ENCODE data around the gene SPRR5. TPM values are rescaled to one million over a fixed set of nuclear protein-coding genes. Genes with fewer than 3 reads are reported as not detected.

The SPRR5 gene
- total and polyA plus RNA-seq, 9 of the 15 experiments (the other 6 are each of a cell fraction or from before 2014, with no cell fraction given): not detected

DNA sequence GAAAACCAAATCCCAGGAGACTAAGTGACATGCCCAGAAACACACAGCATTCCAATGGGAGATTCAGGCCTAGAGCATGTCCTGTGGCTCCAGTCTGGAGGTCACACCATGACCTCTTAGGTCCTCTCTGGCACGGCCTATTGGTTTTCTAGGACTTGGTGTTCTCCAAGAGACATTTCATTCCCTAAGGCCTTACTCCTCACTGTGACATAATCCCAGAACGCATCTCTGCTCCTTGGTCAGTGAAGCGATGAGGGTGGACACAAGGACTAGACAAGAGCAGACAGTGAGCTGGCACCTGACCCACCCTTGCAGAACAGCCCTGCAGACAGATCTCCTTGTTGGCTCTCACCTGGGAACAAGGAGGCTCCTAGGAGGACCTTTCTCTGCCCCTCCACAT is 37.8 kb upstream of the SPRR5 start (continued):
- no peak for TF ChIP-seq ZNF274 (IDR thresholded peaks at IDR 0.05; ENCODE audit: borderline replicate concordance, low read depth, low read length)
- TF ChIP-seq, protein P1, sequence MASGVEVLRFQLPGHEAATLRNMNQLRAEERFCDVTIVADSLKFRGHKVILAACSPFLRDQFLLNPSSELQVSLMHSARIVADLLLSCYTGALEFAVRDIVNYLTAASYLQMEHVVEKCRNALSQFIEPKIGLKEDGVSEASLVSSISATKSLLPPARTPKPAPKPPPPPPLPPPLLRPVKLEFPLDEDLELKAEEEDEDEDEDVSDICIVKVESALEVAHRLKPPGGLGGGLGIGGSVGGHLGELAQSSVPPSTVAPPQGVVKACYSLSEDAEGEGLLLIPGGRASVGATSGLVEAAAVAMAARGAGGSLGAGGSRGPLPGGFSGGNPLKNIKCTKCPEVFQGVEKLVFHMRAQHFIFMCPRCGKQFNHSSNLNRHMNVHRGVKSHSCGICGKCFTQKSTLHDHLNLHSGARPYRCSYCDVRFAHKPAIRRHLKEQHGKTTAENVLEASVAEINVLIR (CRISPR knock-in tag; IDR thresholded peaks at IDR 0.05): no peak
- no peak for TF ChIP-seq PHB (CRISPR knock-in tag; IDR thresholded peaks at IDR 0.05)
- no peak for TF ChIP-seq ZKSCAN8 (CRISPR knock-in tag; IDR thresholded peaks at IDR 0.05)
- no peak for TF ChIP-seq ZEB2 (IDR thresholded peaks at IDR 0.05)
- no peak for TF ChIP-seq THRAP3 (IDR thresholded peaks at IDR 0.05; ENCODE audit: borderline replicate concordance)
- TF ChIP-seq NR4A1 (CRISPR knock-in tag; IDR thresholded peaks at IDR 0.05): no peak
- TF ChIP-seq NR4A1 (tag; IDR thresholded peaks at IDR 0.05): no peak
- TF ChIP-seq RBBP5 (IDR thresholded peaks at IDR 0.05; ENCODE audit: borderline replicate concordance, insufficient read depth, low read length, poor library complexity, severe bottlenecking): no peak
- TF ChIP-seq EZH2 (IDR thresholded peaks at IDR 0.05; ENCODE audit: borderline replicate concordance, low read depth, low read length): no peak
- no peak for TF ChIP-seq CCNT2 (IDR thresholded peaks at IDR 0.05; ENCODE audit: borderline replicate concordance, extremely low read depth, insufficient read length, low read depth, low read length)
- TF ChIP-seq, protein P2, sequence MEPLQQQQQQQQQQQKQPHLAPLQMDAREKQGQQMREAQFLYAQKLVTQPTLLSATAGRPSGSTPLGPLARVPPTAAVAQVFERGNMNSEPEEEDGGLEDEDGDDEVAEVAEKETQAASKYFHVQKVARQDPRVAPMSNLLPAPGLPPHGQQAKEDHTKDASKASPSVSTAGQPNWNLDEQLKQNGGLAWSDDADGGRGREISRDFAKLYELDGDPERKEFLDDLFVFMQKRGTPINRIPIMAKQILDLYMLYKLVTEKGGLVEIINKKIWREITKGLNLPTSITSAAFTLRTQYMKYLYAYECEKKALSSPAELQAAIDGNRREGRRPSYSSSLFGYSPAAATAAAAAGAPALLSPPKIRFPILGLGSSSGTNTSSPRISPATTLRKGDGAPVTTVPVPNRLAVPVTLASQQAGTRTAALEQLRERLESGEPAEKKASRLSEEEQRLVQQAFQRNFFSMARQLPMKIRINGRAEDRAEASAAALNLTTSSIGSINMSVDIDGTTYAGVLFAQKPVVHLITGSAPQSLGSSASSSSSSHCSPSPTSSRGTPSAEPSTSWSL (CRISPR knock-in tag; IDR thresholded peaks at IDR 0.05; ENCODE audit: borderline replicate concordance): no peak
- TF ChIP-seq SP2 (IDR thresholded peaks at IDR 0.05; ENCODE audit: extremely low read depth, low read depth, low read length, poor library complexity, severe bottlenecking): no peak
- no peak for TF ChIP-seq FOSL1 (tag; conservative IDR thresholded peaks at IDR 0.05)
- TF ChIP-seq, protein P3, sequence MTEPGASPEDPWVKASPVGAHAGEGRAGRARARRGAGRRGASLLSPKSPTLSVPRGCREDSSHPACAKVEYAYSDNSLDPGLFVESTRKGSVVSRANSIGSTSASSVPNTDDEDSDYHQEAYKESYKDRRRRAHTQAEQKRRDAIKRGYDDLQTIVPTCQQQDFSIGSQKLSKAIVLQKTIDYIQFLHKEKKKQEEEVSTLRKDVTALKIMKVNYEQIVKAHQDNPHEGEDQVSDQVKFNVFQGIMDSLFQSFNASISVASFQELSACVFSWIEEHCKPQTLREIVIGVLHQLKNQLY (CRISPR knock-in tag; conservative IDR thresholded peaks at IDR 0.05): no peak

Measured in K562 (cell line).